GM18519 (cell line): ENCODE measurements around the gene NKX6-2.

ENCODE experiments used
- ATAC-seq: cut with Tn5 transposase; IDR thresholded peaks from one replicate; pipeline ENCODE4 v1.9.1; 2021; ENCODE audit warnings: mild to moderate bottlenecking, moderate library complexity; ENCODE audit not compliant: unreplicated experiment, low FRiP score

The NKX6-2 gene

DNA sequence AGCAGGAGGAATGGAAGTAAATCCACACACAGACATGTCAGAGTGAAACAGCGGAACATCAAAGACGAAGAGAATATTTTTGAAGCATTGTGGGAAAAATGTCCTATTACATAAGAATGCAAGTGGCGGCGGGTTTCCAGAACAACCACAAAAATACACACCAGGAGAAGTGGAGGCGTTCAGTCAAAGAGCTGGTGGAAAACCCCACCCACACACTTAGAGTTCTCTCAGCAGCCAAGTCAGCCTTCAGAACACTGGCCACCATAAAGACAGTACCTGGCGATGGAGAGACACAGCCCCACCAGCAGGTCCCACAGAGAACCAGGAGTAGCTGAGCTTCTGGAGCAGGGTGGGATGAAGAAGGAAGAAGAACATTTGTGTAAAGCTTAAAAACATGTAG is 23.7 kb downstream of the NKX6-2 start:
- ATAC-seq: no peak

DNA sequence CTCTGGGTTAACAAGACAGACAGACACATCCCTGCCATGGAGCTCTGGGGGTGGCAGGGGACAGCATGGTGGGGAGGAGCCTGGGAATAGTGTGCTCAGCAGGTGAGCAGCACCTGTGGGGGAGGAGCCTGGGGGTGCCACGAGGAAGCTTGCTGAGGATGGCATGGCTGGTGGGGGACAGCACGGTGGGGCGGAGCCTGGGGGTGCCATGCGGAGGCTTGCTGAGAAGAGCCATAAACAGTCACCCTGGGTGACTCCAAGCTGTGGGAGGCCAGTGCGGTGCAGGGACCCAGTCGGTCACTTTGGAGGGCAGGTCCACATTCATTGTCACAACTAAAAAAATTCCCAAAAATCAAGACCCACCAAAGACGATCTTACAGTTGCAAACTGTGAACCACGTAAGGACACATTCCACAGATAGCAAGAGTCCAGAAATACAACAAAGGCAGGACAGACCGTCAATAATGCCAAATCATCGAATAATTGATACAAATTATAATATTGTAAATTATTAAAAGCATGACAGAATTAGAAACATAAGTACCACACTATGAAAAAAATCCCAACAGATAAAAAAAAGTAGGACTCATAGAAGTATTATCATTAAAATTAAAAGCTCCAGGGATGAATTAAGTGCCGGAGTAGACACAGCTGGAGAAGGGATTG is 24.4 kb downstream of the NKX6-2 start:
- no peak for ATAC-seq

DNA sequence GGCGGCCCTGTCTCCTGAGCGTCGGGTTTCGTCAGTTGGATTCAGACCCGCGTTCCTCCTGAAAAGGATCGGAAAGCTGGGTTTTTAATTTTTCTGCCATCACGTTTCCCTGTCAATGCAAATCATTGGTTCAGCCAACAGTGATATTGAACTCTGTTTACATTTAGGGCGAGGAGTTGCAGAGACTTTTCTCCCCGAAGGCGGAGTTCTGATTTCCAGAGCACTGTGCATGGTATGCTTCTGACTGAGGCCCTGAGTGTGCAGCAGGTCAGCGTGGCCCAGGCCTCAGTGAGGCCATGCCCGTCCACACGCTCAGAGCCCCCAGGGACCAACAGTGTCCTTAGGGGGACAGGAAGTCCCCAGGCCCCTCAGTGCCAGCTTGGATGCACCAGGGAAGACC is 27.1 kb downstream of the NKX6-2 start:
- no peak for ATAC-seq

DNA sequence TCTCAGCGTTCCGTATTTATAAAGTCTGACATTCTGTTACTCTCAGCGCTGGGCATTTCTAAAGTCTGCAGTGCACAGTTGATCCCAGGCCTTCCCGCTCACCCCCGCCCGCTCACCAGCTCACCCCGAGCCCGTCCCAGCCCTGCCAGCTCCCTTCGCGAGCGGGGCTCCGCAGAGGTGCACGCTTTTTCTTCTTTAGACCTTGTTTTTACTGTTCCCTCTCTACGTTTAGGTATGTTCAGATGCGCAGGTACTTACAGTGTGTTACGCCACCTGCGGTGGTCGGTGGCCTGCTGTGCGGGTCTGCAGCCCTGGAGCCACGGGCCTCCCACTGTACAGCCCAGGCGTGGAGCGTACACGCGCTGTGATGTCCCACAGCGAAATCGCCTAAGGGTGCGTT is 28.8 kb downstream of the NKX6-2 start:
- ATAC-seq: no peak

GRCh38 chr10:132756591-132756990 is 29.4 kb downstream of the NKX6-2 start:
- ATAC-seq: no peak

DNA sequence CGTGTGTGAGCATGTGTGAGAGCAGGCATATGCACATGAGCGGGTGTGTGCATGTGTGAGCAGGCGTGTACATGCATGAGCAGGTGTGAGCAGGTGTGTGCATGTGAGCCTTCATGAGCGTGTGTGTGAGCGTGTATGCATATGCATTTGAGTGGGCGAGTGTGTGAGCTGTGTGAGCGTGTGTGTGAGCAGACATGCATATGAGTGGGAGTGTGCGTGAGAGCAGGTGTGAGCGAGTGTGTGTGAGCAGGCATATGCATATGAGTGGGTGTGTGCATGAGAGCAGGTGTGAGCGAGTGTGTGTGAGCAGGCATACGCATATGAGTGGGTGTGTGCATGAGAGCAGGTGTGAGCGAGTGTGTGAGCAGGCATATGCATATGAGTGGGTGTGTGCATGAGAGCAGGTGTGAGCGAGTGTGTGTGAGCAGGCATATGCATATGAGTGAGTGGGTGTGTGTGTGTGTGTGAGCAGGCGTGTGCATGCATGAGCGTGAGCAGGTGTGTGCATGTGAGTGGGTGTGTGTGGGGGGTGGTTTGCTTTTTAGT is 30.7 kb downstream of the NKX6-2 start:
- ATAC-seq: no peak

- no peak for ATAC-seq
Observed at GRCh38 chr10:132754071-132754470, 31.9 kb downstream of the NKX6-2 start.

DNA sequence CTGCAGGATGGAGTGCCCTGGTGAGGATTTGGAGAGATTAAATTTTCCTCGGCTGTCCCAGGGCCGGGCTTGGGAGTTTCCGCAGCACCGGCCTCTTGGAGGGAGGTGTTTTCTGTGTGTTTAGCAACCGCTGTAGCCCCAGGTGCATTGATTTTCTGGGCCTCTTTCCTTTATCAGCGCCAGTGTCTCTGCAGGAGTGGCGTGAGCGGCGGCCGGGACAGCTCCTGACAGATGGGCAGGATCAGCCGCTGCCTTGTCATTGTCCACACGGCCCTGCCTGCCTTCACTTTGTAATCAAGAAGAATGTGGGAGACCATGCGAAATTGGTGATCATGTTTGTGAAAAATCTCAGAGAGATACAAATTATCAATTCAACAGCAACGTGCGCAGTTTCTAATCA is 32.4 kb downstream of the NKX6-2 start:
- no peak for ATAC-seq

GRCh38 chr10:132752961-132753360 is 33.0 kb downstream of the NKX6-2 start:
- no peak for ATAC-seq

GRCh38 chr10:132752378-132752777 is 33.6 kb downstream of the NKX6-2 start:
- ATAC-seq: no peak

DNA sequence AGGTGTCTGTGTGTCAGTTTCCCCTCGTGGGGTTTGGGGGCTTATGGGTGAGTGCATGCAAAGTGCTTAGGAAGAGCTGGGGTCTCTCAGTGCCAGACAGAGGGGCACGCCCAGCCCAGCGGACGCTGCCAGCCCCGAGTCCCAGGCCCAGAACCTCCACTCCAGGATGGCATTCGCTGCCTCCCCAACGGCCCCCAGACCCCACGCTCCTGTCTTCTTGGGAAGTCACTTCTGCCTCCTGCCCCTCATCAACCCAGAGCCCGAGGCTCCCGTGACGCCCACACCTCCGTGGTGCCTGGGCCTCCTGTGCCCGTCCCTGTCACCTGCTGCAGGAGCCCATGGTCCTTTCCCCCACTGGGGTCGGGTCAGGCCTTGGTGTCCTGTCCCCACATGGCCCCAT is 35.0 kb downstream of the NKX6-2 start:
- ATAC-seq: no peak

GRCh38 chr10:132749371-132749795 is 36.6 kb downstream of the NKX6-2 start:
- ATAC-seq: no peak

DNA sequence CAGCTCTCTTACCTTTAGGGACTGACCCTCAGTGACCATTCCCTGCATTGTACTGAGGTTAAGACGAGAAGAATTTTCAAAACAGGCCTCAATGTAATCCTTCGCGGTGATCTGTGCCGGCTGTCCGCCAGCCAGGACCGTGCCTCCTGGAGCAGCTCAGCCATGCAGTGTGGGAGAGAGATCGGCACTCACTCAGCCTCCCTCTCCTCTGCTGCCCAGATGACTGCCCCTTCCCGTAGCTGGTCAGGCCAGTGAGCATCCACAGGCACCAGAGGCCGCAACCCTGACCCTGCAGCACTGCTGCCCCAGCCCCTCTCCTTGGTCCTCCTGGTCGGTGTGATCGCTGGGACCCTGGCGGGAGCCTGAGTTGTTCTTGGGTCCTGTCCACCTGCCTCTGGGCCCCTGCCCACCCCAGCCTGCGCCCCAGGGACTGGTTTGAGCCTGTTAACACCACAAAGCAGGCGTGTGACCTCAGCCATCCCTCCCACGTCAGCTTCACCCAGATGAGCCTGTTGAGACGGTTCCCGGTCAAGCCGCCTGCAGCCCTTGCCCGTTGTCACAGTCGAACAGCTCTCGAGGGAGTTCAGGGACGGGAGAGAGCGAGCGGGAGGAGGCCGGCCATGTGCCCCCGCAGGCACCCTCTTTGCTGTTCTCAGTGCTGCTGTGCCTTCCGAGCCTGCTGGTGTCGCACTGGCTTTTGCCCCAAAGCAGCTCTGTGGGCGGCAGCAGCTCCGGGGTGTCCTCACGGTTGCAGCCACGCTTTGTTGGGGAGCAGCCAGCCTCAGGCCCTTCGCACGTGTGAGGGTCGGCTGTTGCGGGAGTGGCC is 37.2 kb downstream of the NKX6-2 start:
- no peak for ATAC-seq

GRCh38 chr10:132748135-132748534 is 37.8 kb downstream of the NKX6-2 start:
- ATAC-seq: no peak

- no peak for ATAC-seq
Observed at GRCh38 chr10:132746801-132747625, 38.9 kb downstream of the NKX6-2 start.

DNA sequence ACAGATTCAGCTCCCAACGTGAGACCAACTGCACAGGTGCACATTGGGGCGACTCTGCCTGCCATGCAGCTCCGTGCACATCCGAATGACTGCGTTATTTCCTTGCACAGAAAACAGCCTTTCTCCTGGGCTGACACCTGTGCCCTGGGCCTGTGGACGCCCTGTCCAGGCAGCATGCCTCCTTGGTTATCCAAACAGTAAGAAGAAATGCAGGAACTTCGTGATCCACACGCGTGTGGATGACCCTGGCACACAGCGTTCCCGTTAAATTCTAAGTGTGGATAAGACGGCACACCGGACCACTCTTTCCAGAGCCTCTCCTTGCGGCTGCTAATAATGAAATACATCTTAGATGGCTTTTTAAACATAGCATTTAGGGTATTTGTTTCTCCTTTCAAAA is 39.6 kb downstream of the NKX6-2 start:
- no peak for ATAC-seq

- ATAC-seq: no peak
Observed at GRCh38 chr10:132745971-132746370, 40.0 kb downstream of the NKX6-2 start.

DNA sequence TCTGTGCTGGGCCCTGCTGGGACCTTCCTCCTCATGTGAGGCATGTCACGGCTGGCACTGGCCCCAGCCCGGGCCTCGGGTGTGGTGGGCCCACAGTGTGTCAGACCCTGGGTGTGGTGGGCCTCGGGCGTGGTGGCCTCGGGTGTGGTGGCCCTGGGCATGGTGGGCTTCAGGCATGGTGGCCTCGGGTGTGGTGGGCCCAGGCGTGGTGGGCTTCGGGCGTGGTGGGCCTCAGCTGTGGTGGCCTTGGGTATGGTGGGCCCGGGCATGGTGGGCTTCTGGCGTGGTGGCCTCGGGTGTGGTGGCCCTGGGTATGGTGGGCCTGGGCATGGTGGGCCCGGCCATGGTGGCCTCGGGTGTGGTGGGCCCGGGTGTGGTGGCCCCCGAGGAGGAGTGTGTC is 40.4 kb downstream of the NKX6-2 start:
- no peak for ATAC-seq

DNA sequence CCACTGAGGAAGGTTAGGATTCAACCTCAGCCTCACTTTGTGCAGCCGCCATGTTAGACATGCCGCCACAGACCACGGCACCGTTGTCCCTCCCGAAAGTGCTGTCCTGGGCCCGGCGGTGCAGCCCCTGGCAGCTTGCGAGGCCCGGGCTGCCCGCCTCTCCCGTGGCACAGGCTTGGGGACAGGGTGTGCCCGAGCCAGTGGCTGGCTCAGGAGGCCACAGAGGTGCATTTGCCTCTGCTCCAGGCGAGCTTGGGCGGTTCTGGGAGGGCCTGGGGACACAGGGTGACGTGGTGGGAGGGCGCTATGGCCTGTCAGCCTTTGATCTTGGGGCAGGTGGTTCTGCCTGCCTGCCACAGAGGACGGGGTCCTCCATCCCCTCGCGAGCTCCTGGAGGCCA is 41.1 kb downstream of the NKX6-2 start:
- ATAC-seq: no peak

- ATAC-seq: no peak
Observed at GRCh38 chr10:132743925-132744490, 41.9 kb downstream of the NKX6-2 start.
